Endometrium (tissue), 2 donors: ENCODE results near the gene PTTG1IP.

Experiments used
- FAIRE-seq: peaks from 2 replicates; lab custom pipeline; 2012; peaks lifted over from hg19 to GRCh38; lab: Jason Lieb, UNC
- donor health status: control.
- donor health status: control.

The PTTG1IP gene

DNA sequence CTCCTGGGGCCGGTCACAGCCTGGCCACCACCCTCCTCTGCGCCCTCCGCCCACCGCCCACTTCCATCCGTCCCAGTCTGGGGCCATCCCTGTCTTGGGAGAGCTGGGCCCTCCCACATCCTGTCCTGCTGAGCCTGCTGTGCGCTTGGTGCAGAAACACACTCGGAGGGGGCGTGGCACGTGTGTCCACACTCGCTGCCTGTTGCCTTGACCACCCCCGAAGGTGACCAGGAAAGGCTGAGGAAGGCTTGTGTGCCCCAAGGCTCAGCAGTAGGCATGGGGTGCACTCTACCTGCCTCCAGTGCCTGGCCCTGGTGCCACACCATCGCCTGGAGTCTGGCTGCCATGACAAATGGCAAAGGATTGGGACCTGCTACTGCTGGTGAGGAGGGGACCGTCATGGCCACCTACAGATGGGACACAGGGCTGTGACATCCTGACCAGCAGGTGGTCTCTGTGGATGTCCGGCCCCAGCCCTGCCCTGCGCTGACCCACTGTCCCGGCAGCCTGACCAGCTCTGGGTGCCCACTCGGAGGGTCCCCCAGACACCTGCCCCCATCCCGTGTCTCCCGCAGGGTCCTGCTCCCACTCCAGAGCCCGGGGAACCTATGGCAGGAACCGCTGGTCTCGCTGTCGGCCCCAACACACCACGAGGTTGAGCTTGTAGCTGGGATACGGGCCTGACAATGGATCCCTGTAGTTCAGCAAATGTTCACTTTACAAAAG lies 23.2 kb upstream of the PTTG1IP start:
- no peak for FAIRE-seq

DNA sequence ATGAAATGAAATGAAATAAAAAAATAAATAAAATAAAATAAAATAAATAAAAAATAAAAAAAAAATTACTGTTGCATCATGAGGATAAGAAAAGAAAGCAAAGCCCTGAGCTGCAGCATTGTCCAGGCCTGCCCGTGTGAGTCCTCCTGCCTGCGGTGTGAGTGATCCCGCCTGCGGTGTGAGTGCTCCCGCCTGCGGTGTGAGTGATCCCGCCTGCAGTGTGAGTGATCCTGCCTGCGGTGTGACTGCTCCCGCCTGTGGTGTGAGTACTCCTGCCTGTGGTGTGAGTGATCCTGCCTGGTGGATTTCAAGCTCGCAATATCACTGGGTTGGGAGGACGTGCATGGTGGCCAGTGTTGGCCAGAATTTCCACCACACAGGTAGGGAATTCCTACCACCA lies 22.4 kb upstream of the PTTG1IP start:
- no peak for FAIRE-seq

DNA sequence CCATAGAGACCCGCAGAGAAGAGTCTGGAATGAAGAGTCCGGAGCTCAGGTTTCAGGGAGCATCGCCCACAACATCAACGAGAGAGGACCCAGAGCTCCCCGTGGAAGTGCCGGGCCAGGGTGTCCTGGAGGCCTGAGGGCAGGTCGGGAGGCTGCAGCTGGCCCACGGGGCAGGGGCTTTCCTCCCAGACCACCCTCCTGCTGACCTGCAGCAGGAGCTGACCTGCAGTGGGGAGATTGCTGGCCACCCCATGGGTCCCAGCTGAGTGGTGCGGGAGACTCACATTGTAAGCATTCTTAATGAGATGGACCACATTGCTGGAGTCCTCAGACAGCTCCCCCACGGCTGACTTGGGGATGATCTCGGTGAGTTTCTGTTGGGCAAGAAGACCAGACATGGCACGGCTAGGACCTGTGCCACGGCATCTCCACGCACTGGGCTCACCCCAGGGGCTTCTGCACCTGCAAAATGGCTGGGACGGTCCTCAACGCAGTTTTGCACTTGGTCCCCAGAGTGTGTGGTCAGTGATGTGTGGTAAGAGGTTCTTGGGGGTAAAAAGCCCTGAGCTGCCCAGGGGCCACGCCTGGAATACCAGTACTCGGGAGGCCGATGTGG lies 21.3 kb upstream of the PTTG1IP start:
- no peak for FAIRE-seq

DNA sequence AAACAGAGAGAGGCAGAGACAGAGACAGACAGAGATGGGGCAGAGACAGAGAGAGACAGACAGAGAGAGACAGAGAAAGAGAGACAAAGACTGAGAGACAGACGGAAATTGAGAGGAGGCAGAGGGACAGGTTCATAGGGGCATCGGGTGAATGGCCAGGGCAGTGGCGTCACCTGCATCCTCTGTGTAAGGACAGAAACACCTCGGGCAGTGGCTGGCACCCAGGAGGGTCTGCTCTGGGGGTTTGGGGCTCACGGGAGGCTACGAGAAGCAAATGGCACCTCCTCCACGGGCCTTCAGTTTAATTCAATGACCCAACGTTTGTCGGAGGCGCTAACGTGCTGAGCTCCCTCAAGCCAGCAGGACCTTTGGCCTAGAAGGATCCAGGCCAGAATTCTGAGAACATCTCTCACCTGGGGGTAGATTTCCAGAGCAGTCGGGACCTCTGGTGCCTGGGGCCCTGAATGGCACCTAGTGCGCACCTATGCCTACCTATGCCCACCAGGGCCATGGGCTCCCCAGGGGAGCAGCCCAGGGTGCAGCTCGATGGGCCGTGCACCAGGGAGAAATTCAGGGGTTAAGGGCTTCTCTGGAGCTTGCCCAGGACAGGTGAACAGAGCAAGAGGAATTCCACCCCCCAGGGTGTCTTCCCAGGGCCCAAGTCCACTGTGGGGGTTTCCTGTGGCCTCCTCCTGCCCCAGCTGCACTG lies 20.6 kb upstream of the PTTG1IP start:
- FAIRE-seq: no peak

DNA sequence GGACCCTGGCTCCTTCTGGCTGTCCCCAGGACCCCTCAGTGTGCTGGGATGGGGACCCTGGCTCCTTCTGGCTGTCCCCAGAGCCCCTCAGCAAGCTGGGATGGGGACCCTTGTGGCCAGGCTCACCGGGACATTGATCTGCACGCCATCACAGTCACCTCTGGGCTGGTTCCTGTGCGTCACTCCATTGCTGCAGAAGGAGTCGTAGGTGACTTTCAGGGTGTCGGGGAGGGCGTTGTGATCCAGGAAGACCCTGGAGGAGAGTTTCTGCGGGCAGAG lies 19.7 kb upstream of the PTTG1IP start:
- FAIRE-seq: no peak

DNA sequence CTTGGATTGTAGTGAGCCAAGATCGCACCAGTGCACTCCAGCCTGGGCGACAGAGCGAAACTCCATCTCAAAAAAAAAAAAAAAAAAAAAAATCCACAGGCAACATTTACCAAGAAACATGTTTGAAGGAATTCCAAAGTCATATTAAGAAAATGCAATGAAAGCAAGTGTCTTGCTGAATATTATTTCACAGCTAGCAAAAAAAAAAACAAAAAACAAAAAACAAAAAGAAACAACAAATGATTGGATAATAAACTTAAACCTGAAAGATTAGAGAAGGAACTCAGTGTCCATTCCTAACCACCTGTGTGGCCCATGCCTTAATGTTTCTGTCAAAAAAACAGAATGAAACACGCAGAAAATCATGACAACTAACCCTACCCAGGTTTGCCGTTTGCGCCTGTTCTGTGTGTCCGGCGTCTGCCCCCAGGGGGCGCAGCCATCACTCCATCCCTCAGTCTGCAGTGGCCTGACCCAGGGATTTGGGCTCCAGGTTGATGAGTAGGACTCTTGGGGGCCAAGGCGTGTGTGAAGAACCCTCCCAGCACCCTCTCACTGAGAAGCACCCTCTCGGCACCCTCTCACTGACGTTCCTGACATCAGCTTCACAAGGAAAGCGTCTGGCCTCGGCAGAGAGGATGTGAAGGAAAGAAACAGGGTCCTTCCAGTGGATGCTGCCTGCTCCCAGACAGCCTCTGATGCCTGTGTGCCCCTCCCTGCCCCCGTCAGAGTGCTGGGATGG lies 19.2 kb upstream of the PTTG1IP start:
- FAIRE-seq: no peak

DNA sequence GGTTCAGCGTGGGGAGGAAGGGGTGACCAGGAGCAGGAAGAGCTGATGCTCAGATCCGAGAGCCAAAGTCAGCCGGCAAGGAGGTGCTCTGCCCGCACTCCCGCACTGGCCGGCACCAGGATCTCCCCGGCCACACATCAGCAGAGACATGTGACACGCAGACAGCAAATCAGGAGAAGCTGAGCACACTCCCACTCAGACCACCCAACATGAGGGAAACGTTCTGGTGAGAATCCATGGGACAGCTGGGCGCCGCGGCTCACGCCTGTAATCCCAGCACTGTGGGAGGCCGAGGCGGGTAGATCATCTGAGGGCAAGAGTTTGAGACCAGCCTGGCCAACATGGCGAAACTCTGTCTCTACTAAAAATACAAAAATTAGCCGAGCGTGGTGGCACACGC lies 18.6 kb upstream of the PTTG1IP start:
- no peak for FAIRE-seq

DNA sequence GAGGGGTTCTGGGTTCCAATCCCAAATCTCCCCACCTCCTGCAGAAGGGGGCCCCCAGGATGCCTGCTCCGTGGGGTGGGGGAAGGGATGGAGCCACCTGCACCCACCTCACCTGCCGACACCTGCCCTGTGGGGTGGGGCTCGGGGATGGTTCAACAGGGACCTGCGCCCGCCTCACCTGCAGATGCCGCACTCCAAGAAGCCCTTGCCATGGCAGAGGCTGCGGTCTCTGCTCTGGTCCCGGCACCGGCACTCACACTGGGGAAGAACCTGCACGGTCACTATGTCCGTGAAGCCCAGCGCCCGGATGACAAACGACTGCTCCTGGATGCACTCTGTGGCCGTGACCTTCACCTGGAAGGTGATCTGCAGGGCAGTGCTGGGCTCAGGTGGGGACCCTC lies 18.1 kb upstream of the PTTG1IP start:
- FAIRE-seq: no peak

DNA sequence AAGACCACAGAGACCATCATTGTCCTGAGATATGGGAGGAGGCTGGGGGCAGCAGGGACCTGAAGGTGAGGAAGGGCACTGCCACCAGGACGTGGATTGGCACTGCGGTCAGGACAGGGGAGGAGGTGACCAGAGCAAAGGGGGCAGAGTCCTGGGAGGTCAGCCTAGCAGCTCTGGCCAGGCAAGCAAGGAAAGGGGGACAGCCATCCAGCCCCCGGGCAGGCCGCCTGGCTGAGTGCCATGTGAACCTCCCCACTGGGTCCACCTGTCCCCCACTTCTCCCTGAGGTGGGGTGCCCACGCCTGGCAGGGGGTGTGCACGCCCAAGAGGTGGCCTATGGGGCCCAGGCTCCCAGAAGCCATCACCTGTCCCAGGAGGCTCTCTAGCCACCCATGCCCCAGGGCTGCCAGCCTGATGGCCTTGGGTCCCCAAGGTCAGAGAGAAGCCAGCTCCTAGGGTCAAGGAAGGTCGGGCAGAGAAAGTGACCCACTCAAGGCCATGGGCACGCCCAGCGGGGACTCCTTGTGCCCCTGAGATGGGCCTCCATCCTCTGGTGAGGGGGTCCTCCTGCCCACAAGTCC lies 17.6 kb upstream of the PTTG1IP start:
- FAIRE-seq: no peak

DNA sequence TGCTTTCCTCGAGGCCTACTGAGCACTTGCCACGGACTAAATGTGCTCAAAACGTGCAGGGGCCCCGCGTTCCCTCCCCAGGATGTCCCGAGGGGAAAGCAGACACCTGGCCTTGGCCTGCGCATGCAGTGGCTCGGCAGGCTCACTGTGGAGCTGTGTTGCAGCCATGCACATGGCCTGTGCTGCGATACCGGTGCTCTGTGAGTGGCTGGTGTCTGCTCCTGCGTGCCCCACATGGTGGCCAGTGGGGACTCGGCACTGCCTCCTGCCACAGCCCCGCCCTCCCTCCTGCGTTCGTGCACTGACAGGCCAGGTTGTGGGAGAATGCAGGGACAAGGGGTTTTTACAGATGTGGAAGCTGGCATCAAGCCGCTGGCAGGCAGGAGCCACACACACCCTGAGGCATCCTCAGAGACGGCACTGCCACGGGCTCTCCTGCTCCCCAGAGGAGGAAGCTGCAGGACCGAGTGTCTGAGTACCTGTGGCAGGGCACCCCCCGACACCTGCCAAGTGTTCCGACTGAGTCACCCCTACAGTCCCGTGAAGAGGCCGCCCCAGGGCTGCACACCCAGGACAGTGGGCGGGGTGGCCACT lies 16.9 kb upstream of the PTTG1IP start:
- no peak for FAIRE-seq

DNA sequence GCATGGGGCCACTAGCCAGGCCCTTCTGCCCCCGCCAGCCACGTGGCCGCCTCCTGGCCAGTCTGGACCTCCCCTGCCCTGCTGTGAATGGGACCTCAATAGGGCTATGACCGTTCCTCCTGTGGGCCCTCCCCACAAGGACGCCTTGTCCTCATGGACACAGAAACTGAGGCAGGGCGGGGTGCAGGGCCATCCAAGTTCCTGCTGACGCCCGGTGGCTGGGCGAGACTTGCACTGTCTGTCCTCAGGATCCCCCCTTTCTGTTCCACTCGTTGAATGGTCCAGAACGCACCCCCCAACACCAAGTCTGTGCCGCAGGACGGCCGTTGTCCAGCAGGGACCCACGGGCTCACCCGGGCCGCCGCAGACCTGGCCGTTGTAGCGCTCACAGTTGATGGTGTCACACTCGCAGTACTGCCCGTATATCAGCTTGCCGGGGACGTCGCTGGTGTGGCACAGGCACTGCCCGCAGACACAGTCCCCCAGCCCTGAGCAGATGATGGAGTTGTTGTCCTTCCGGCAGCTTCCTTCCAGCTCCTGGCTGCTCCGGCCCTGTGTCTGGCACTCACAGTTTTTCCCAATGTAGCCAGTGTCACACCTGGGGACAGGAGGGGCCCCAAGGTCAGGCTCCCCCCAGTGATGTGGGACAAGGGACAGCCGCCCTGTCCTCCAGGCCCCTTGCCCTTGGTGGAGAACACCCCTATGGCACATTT lies 16.3 kb upstream of the PTTG1IP start:
- no peak for FAIRE-seq

DNA sequence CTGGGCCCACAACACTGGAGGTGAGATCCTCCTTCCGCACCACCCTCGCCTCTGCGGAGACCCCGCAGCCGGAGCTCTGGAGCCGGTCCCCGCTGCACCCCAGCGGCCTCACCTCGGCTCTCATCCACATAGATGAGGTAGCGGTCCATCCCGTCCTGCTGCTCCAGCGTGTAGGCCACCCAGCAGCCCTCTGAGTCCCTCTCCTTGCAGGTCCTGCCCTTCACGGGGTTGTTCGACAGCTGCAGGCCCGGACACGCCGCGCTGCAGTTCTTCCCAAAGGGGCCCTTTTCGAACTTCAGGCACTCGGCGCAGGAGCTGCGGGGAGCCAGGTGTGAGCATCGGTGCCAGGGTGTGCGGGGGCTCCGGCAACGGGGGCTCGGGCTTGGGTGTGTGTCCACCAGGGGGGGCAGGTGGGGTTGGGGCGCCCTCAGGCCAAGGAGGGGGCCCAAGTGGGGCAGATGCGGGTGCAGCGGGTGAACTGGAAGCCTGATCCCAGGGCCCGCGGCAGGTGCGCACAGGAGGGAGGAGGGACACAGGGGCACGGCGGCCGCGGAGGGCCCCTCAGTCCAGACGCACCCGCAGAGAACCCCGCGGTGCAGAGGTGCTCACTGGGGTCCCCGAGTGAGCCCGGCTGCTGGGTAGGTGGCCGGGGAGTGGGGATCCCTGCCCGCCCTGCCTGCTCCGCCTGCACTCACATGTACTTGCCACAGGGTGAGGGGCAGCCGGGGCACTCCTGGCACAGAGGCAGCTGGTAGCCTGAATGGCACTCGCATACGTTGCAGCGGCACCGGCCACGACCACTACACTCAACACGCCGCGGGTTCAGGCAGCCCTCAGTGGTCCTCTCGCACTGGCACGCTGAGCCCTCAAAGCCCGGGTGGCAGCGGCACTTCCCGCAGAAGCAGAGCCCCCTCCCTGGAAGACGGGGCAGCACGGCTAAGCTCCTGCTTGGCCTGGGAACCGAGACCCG lies 15.4 kb upstream of the PTTG1IP start:
- FAIRE-seq: no peak

DNA sequence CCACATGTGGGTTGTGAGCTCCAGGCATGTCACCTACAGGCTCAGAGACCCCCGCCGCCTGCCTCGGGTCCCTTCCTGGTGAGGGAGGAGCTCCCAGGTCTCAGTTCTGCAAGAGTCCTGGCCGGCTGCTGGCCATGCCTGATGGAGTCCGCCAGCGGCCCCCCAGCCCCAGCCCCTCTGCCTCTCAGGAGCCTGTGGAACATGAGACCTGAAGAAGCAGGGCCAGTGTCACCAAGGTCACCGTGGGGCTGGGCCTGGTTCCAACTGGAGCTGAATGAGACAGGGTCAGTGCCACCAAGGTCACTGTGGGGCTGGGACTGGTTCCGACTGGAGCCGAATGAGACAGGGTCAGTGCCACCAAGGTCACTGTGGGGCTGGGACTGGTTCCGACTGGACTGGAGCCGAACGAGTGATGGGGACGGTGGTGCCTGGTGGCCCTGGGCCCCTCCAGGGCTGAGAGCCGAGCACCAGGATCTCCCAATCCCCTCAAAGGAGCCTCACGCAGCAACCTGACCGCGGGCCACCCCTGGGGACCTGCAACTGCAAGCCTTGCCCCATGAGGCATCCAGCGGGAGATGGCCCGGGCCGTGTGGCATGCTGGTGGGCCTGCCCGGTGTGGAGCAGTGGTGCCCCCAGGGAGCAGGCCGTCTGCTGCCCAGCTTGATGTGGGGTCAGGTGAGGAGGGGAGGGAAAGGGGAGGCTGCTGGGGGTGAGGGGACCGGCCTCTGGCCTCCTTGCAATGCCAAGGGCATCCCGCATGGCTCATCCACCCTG lies 14.5 kb upstream of the PTTG1IP start:
- FAIRE-seq: no peak

DNA sequence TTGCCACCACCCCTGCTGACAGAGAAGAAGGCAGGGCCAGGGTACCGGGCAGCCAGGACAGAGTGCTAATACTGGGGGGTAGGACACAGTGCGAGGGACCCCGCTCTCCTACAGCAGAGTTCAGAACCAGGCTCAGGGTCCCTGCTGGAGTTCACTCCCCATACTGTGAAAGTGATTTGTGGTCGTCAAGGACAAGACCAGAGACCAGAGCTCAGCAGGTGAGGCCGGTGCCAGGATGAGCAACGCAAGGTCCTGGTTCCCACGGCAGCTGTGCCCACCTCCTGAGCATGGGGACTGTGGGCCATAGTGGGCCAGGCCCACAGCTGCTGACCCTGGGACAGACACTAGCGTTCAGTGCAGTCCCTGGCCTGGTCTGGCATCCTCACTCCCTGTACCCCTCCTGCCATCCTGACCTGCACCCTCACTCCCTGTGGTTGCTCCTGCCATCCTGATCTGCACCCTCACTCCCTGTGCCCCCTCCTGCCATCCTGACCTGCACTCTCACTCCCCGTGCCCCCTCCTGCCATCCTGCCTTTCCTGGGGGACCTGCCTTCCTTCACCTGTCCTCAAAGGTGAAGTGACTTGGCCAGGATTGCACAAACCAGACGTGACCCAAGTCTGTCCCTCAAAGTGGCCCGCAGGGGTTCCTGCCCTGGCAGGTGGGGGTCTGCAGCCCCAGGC lies 13.8 kb upstream of the PTTG1IP start:
- no peak for FAIRE-seq

DNA sequence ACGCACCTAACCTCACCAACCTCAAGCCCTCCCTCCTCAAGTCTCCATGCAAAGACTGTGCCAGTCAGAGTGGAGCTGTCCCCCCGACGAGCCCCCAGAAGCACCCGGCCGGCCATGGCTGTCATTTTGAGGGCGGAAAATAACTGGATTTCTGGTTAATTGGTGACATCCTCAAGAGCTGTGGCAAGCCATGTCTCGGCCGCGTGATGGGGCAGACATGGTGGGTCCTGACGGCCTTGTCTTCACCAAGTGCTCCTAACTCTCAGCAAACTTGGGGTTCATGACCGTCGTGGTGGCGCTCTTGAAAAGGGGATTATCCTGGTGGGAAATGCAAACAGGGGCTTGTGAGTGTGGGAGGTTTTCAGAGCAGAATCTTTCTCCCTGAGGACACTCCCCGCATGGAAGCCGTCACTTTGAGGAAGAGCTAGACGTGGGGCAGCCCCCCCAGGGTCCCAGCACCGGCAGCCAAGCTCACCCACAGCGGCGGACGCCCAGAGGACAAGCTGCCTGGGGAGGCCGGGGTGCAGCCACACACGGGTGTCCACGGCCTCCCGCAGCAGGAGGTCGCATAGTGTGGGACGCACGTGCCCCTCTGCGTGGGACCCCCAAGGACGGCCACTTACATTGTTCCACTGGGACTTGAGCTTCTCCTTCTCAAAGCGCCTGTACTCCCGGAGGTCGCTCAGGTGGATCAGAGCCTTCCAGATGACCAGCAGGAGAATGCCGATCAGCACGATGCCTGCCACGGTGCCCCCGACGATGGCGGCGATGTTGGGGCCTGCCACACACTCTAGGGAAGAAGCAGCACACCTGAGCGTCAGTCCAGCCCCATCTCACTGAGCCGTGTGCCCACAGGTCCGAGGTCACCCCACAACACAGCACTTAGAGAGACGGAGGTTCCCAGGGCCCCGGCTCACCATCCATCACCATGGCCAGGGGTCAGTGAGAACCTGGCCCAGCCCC lies 12.9 kb upstream of the PTTG1IP start:
- no peak for FAIRE-seq

DNA sequence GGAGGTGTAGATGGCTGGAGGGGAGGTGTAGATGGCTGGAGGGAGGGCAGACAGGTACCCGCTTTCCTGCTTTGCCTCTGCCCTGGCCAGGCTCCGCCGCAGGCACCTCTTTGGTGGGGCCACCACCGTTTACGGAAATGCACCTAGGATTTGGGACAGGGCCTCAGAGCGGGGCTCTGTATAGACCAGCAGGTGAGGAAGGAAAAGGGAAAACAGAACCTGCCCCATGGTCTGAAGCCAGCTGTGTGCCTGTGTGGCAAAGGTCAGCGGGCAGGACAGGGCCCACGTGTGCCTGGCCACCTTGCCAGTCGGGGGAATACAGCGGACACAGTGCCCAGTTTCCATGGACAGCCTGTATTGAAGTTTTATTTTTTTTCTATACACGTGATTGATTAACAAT lies 12.1 kb upstream of the PTTG1IP start:
- FAIRE-seq: no peak

DNA sequence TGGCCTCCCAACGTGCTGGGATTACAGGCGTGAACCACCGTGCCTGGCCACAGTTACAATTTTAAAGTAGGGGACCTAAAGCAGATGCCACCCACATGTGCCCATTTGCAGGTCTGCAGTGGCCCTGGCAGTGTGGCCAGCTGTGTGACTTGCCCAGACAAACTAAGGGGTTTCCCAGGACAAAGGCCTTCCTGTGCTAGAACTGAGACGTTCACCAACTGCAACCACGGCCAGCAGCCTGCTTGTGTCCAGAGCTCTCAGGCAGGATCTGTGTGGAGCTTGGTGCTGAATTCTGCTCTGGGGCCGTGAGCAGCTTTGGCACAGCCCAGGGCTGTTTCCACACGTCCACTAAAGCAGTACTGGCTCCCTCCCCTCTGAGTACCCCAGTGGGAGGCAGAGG lies 10.6 kb upstream of the PTTG1IP start:
- no peak for FAIRE-seq

DNA sequence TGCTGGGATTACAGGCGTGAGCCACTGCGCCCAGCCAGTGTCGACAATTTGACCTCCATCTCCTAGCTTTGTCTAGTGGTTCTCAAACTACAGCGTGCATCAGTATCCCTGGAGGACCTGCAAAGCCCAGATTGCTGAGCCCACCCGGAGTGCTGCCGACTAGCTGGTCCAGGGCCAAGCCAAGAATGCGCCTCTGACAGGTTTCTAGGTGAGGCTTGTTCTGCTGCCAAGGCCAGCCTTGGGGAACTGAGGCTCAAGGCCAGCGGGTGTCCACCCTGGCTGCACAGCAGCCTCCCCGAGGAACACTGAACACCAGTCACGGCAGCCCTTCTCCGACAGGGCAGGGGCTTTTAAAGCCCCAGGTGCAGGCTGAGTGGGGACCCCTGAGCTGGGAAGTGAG lies 9.8 kb upstream of the PTTG1IP start:
- no peak for FAIRE-seq
